Measurements from ENCODE around the gene UBE2G2. TPM values are rescaled to one million over a fixed set of nuclear protein-coding genes. Genes with fewer than 3 reads are reported as not detected.

UBE2G2 gene
- total RNA-seq, 1 experiment from 2014 or later: 117 TPM

- ATAC-seq: no peak
These were observed 1.5 kb downstream of the UBE2G2 start for GRCh38 chr21:44800103-44800502.

GRCh38 chr21:44799646-44800045 lies 2.0 kb downstream of the UBE2G2 start:
- CTCF ChIA-PET: interaction anchor here (0.6 to 3.1 kb wide), 12 partner anchors 10 to 345 kb away, joined by 3 to 17 read pairs (median 4); partner anchors contain the start of genes LRRC3 and PTTG1IP
- Mint-ChIP-seq H3K27me3 (ENCODE audit: low read depth) (no peaks in the 10 kb centered on the region), H3K4me3 (peak overlapping the region; percentile 93), H3K4me1 (peaks cover 32% of the 10 kb centered on the region), H3K36me3 (peaks cover 40% of the 10 kb centered on the region), H3K9me3 (no peaks in the 10 kb centered on the region), H3K27ac (no peak overlapping the region)
- no peak for TF ChIP-seq MYBL2 (CRISPR knock-in tag; IDR thresholded peaks at IDR 0.05)
- TF ChIP-seq ZSCAN18 (CRISPR knock-in tag; IDR thresholded peaks at IDR 0.05): no peak
- no peak for TF ChIP-seq STAT6 (CRISPR knock-in tag; conservative IDR thresholded peaks at IDR 0.05; ENCODE audit: low read depth)
- TF ChIP-seq NR2C2 (CRISPR knock-in tag; IDR thresholded peaks at IDR 0.05): no peak
- no peak for TF ChIP-seq MLX (CRISPR knock-in tag; IDR thresholded peaks at IDR 0.05)
- no peak for TF ChIP-seq ZBTB43 (CRISPR knock-in tag; IDR thresholded peaks at IDR 0.05)
- ATAC-seq: no peak
- POLR2A ChIA-PET: no interaction called here
- no peak for DNase-seq (ENCODE audit: low spot score)

More at GRCh38 chr21:44800103-44800502, 1.5 kb downstream of the UBE2G2 start:
- Mint-ChIP-seq H3K4me1 (peaks cover 32% of the 10 kb centered on the region), H3K36me3 (peaks cover 44% of the 10 kb centered on the region), H3K9me3 (no peaks in the 10 kb centered on the region), H3K4me3 (peak overlapping the region; percentile 93), H3K27ac (no peak overlapping the region), H3K27me3 (ENCODE audit: low read depth) (no peaks in the 10 kb centered on the region)
- CTCF ChIA-PET: interaction anchor here (0.6 to 3.1 kb wide), 18 partner anchors 10 to 345 kb away, joined by 3 to 17 read pairs (median 4); partner anchors contain the start of genes LRRC3 and PTTG1IP
- POLR2A ChIA-PET: no interaction called here
- TF ChIP-seq E2F5 (CRISPR knock-in tag; IDR thresholded peaks at IDR 0.05) (no peak), USF1 (CRISPR knock-in tag; IDR thresholded peaks at IDR 0.05) (no peak), SOX15 (CRISPR knock-in tag; IDR thresholded peaks at IDR 0.05) (no peak)
- DNase-seq (ENCODE audit: low spot score): no peak

GRCh38 chr21:44797775-44798174 lies 3.8 kb downstream of the UBE2G2 start:
- ATAC-seq (no peak), DNase-seq (ENCODE audit: low spot score) (no peak)
- ChIA-PET POLR2A (no interaction called here), CTCF (no interaction called here)
- peaks cover 6% of the 10 kb centered on the region; the same call in 1 of the 2 replicates for H3K9me3 Mint-ChIP-seq
- peaks cover 41% of the 10 kb centered on the region for H3K36me3 Mint-ChIP-seq
- H3K4me3 Mint-ChIP-seq: no peak overlapping the region
- TF ChIP-seq ZNF416 (CRISPR knock-in tag; IDR thresholded peaks at IDR 0.05) (no peak), SOX15 (CRISPR knock-in tag; IDR thresholded peaks at IDR 0.05) (no peak), OVOL2 (CRISPR knock-in tag; IDR thresholded peaks at IDR 0.05; ENCODE audit: borderline replicate concordance) (no peak)
- no peak overlapping the region for H3K27ac Mint-ChIP-seq
- H3K27me3 Mint-ChIP-seq (ENCODE audit: low read depth): no peaks in the 10 kb centered on the region
- peaks cover 35% of the 10 kb centered on the region for H3K4me1 Mint-ChIP-seq
